SK-N-SH (cell line): ENCODE measurements around the gene EEF2K. TPM values are rescaled to one million over a fixed set of nuclear protein-coding genes. Genes with fewer than 3 reads are reported as not detected.

Experiments used
- CTCF ChIA-PET: fragments of 300-600, 350-600 bp; formaldehyde crosslinking; extraction: SDS; loops from one replicate; lab custom pipeline; 2021; lab: Yijun Ruan, JAX
- POLR2A ChIA-PET: fragments of 350-600 bp; sonication (Branson Sonifier 250); formaldehyde crosslinking; extraction: SDS; loops from one replicate; lab custom pipeline; 2020; ENCODE audit warnings: antibody characterized with exemption, inconsistent platforms; lab: Yijun Ruan, JAX
- DNase-seq: peaks from one replicate; pipeline ENCODE4 v3.0.0; 2012
- H2AFZ ChIP-seq: fragments of 200-600 bp; sonication (generic); 2 replicates; pipeline ENCODE4 v1.8.1; 2016; ENCODE audit warnings: antibody characterized with exemption, mild to moderate bottlenecking, low read depth
- H3F3A ChIP-seq: fragments of 200-600 bp; sonication (generic); replicated peaks from 2 replicates; pipeline ENCODE3; 2016; ENCODE audit warnings: antibody characterized with exemption, mild to moderate bottlenecking; ENCODE audit not compliant: insufficient read depth
- H3K27ac ChIP-seq, 2 experiments: fragments of 200-500 bp in 1 of 2; fragments of 200-600 bp in 1 of 2; sonication (Bioruptor generic) in 1 of 2; sonication (generic), shearing (Covaris generic) in 1 of 2; 2 replicates each; pipeline versions ENCODE4 v1.5.1 to v1.6.1; 2014 to 2016; ENCODE audit warnings: low read depth in 2 of 2, inconsistent platforms in 1 of 2, low read length in 1 of 2, mild to moderate bottlenecking in 1 of 2, mixed read lengths in 1 of 2
- H3K27me3 ChIP-seq: fragments of 200-600 bp; sonication (generic), shearing (Covaris generic); 2 replicates; pipeline ENCODE4 v1.6.1; 2016; ENCODE audit warnings: mixed run types; ENCODE audit not compliant: insufficient read depth
- H3K36me3 ChIP-seq, 2 experiments: fragments of 200-500 bp in 1 of 2; fragments of 200-600 bp in 1 of 2; sonication (Bioruptor generic) in 1 of 2; sonication (generic) in 1 of 2; replicated peaks in 1 of 2; 2 replicates each; pipeline versions ENCODE3 to v1.5.1; 2014 to 2016; ENCODE audit warnings: low read length in 1 of 2, mild to moderate bottlenecking in 1 of 2; ENCODE audit not compliant: insufficient read depth in 2 of 2, control insufficient read depth in 1 of 2
- H3K4me1 ChIP-seq, 2 experiments: fragments of 200-500 bp in 1 of 2; fragments of 200-600 bp in 1 of 2; sonication (Bioruptor generic) in 1 of 2; sonication (generic), shearing (Covaris generic) in 1 of 2; 2 replicates each; pipeline versions ENCODE4 v1.5.1 to v1.6.1; 2014 to 2016; ENCODE audit warnings: low read depth in 1 of 2, low read length in 1 of 2, mixed run types in 1 of 2; ENCODE audit not compliant: insufficient read depth in 2 of 2, control insufficient read depth in 1 of 2
- H3K4me2 ChIP-seq: fragments of 200-600 bp; sonication (generic), shearing (Covaris generic); 2 replicates; pipeline ENCODE4 v1.6.1; 2017; ENCODE audit warnings: mixed run types
- H3K4me3 ChIP-seq, 2 experiments: fragments of 200-500 bp in 1 of 2; fragments of 200-600 bp in 1 of 2; sonication (Bioruptor generic) in 1 of 2; sonication (generic), shearing (Covaris generic) in 1 of 2; 2 replicates each; pipeline versions ENCODE4 v1.5.1 to v1.8.1; 2014 to 2016; ENCODE audit warnings: low read depth in 2 of 2, inconsistent platforms in 1 of 2, low read length in 1 of 2, mild to moderate bottlenecking in 1 of 2, mixed read lengths in 1 of 2, moderate library complexity in 1 of 2
- H3K79me2 ChIP-seq: fragments of 200-600 bp; sonication (generic); 2 replicates; pipeline ENCODE4 v1.8.1; 2017; ENCODE audit warnings: mild to moderate bottlenecking; ENCODE audit not compliant: insufficient read depth
- H3K9ac ChIP-seq: fragments of 200-600 bp; sonication (generic); 2 replicates; pipeline ENCODE4 v1.6.1; 2017; ENCODE audit warnings: mixed run types
- H3K9me2 ChIP-seq: fragments of 200-600 bp; sonication (generic); 2 replicates; pipeline ENCODE4 v1.6.1; 2017; ENCODE audit warnings: mixed run types
- H3K9me3 ChIP-seq: fragments of 200-600 bp; sonication (generic); 2 replicates; pipeline ENCODE4 v1.6.1; 2017; ENCODE audit warnings: mixed run types, mild to moderate bottlenecking, moderate library complexity
- H4K20me1 ChIP-seq: fragments of 200-600 bp; sonication (generic); 2 replicates; pipeline ENCODE4 v1.6.1; 2017; ENCODE audit warnings: mild to moderate bottlenecking, mixed run types; ENCODE audit not compliant: insufficient read depth
- FOSL2 ChIP-seq: IDR thresholded peaks from 2 replicates; pipeline ENCODE4 v1.4.0; 2012; ENCODE audit warnings: low read depth, mild to moderate bottlenecking, moderate library complexity, borderline replicate concordance
- MEF2A ChIP-seq: IDR thresholded peaks from 2 replicates; pipeline ENCODE4 v1.4.0; 2012; ENCODE audit warnings: low read depth, borderline replicate concordance
- MXI1 ChIP-seq: IDR thresholded peaks from 2 replicates; pipeline ENCODE4 v1.6.1; 2012; ENCODE audit warnings: mild to moderate bottlenecking, low read depth, low read length, improper control_type of control experiment
- NRF1 ChIP-seq: IDR thresholded peaks from 2 replicates; pipeline ENCODE4 v1.6.1; 2012; ENCODE audit warnings: low read depth, mild to moderate bottlenecking, low read length
- RCOR1 ChIP-seq: fragments of 150-350 bp; IDR thresholded peaks from 2 replicates; pipeline ENCODE4 v1.6.1; 2017; ENCODE audit warnings: antibody characterized with exemption, low read length
- RFX5 ChIP-seq: IDR thresholded peaks from 2 replicates; pipeline ENCODE4 v1.6.1; 2012; ENCODE audit warnings: mild to moderate bottlenecking, improper control_type of control experiment, low read length
- SIN3A ChIP-seq: IDR thresholded peaks from 2 replicates; pipeline ENCODE4 v1.6.1; 2012; ENCODE audit warnings: low read depth, mild to moderate bottlenecking, low read length, moderate library complexity, borderline replicate concordance
- TEAD4 ChIP-seq: IDR thresholded peaks from 2 replicates; pipeline ENCODE4 v1.4.0; 2012; ENCODE audit warnings: mild to moderate bottlenecking, borderline replicate concordance; ENCODE audit not compliant: insufficient read depth
- WGBS: methylation state at CpG from one replicate; pipeline ENCODE4 v1.1.6; 2017; ENCODE audit warnings: low lambda C conversion rate; 5-methylcytosine and 5-hydroxymethylcytosine counted together
- polyA plus RNA-seq, 3 experiments: library from polyadenylated mRNA; depleted of rRNA; stranded (reverse); fragments of >200 nt; gene quantifications; 2 replicates each; pipeline ENCODE4 v1.2.3, GENCODE V29; 2012
- TF ChIP-seq, protein P1 (sequence below): fragments of 200-600 bp; sonication (generic); IDR thresholded peaks from 2 replicates; pipeline ENCODE4 v1.6.1; 2017; ENCODE audit warnings: antibody characterized with exemption, mild to moderate bottlenecking, moderate library complexity
- TF ChIP-seq, protein P2 (sequence below): fragments of 150-350 bp; IDR thresholded peaks from 2 replicates; pipeline ENCODE4 v1.6.1; 2017; ENCODE audit warnings: antibody characterized with exemption, low read length, low read depth, borderline replicate concordance
- TF ChIP-seq, protein P3 (sequence below): IDR thresholded peaks from 2 replicates; pipeline ENCODE4 v1.4.0; 2012; ENCODE audit warnings: low read depth

EEF2K gene
- polyA plus RNA-seq, 1 of the 3 experiments (the other 2 are of a cell fraction): 8.0 TPM

DNA sequence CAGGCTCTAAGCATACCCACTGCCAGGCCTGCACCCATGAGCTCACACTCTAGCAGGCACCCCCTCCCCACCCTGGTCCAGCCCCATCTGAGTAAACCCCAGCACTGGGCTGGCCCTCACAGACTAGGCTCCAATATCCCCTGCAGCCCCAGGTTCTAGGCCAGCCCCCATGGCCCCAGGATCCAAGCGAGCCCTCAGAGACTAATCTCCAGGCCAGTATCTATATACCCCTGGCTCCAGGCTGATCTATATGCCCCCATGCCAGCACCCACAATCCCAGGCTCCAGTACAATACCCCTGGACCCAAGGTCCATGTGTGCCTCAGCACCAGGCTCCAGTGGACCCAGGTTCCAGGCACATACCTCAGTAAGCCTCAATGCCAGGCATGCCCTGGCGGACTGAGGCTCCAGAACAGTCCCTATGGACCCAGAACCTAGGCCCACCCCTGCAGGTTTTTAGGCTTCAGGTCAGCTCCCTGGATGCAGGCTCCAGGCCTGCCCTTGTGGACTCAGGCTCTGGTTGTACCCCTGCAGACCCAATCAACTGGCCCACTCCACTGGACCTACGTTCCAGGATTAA, 129.7 kb downstream of the EEF2K start:
- ChIA-PET POLR2A (no interaction called here), CTCF (interaction anchor here (1.1 to 1.2 kb wide), 2 partner anchors 9 to 11 kb away, joined by 3 to 5 read pairs; no protein-coding TSS in a partner anchor)
- H3K4me3 ChIP-seq: peak overlapping the region in 1 of 2 experiments; percentile 4; a peak in 1 of 4 replicates
- WGBS: no CpG with 5 or more reads among the region's 3 CpGs
- H2AFZ ChIP-seq: no peak overlapping the region
- no peak overlapping the region for H3K4me2 ChIP-seq
- H3K9ac ChIP-seq: no peak overlapping the region
- DNase-seq: no peak
- no peaks in the 10 kb centered on the region for H4K20me1 ChIP-seq
- H3K36me3 ChIP-seq: peaks cover 48 to 65% of the 10 kb centered on the region in 2 experiments
- no peaks in the 10 kb centered on the region for H3K27me3 ChIP-seq
- H3F3A ChIP-seq: peaks cover 32% of the 10 kb centered on the region
- H3K27ac ChIP-seq: no peak overlapping the region
- peaks cover 29% of the 10 kb centered on the region for H3K79me2 ChIP-seq
- H3K9me3 ChIP-seq: peaks cover 9% of the 10 kb centered on the region; the same call in 1 of the 2 replicates
- H3K9me2 ChIP-seq: no peaks in the 10 kb centered on the region
- no peaks in the 10 kb centered on the region for H3K4me1 ChIP-seq
- TF ChIP-seq FOSL2: no peak
- TF ChIP-seq MXI1: no peak
- TF ChIP-seq RFX5: no peak
- no peak for TF ChIP-seq SIN3A
- TF ChIP-seq, protein P1, sequence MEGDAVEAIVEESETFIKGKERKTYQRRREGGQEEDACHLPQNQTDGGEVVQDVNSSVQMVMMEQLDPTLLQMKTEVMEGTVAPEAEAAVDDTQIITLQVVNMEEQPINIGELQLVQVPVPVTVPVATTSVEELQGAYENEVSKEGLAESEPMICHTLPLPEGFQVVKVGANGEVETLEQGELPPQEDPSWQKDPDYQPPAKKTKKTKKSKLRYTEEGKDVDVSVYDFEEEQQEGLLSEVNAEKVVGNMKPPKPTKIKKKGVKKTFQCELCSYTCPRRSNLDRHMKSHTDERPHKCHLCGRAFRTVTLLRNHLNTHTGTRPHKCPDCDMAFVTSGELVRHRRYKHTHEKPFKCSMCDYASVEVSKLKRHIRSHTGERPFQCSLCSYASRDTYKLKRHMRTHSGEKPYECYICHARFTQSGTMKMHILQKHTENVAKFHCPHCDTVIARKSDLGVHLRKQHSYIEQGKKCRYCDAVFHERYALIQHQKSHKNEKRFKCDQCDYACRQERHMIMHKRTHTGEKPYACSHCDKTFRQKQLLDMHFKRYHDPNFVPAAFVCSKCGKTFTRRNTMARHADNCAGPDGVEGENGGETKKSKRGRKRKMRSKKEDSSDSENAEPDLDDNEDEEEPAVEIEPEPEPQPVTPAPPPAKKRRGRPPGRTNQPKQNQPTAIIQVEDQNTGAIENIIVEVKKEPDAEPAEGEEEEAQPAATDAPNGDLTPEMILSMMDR: no peak
- TF ChIP-seq, protein P2, sequence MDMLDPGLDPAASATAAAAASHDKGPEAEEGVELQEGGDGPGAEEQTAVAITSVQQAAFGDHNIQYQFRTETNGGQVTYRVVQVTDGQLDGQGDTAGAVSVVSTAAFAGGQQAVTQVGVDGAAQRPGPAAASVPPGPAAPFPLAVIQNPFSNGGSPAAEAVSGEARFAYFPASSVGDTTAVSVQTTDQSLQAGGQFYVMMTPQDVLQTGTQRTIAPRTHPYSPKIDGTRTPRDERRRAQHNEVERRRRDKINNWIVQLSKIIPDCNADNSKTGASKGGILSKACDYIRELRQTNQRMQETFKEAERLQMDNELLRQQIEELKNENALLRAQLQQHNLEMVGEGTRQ: no peak
- no peak for TF ChIP-seq RCOR1

DNA sequence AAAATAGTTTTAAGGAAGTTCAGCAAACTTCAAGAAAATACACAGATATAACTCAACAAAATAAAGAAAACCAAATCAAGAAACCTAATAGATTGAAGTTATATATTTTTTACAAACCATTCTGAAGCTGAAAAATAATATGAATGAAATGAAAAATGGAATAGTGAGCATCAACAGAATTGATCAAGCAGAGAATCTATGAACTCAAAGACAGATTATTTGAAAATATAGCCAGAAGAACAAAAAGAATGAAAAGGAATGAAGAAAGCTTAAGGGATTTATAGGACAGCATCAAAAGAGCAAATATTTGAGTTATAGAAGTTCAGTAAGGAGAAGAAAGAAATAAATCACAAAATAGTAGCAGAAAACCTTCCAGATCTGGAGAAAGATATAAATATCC, 130.5 kb downstream of the EEF2K start:
- H3K4me1 ChIP-seq: no peaks in the 10 kb centered on the region
- no peak overlapping the region for H3K27ac ChIP-seq
- no peaks in the 10 kb centered on the region for H3K9me2 ChIP-seq
- peaks cover 28% of the 10 kb centered on the region for H3K79me2 ChIP-seq
- CTCF ChIA-PET: interaction anchor here (0.6 to 1.4 kb wide), 4 partner anchors 10 to 39 kb away, joined by 3 read pairs; no protein-coding TSS in a partner anchor
- no peak for DNase-seq
- no peak overlapping the region for H3K4me2 ChIP-seq
- H2AFZ ChIP-seq: no peak overlapping the region
- no peaks in the 10 kb centered on the region for H4K20me1 ChIP-seq
- no peaks in the 10 kb centered on the region for H3K27me3 ChIP-seq
- TF ChIP-seq TEAD4: no peak
- TF ChIP-seq NRF1: no peak
- TF ChIP-seq, protein P3, sequence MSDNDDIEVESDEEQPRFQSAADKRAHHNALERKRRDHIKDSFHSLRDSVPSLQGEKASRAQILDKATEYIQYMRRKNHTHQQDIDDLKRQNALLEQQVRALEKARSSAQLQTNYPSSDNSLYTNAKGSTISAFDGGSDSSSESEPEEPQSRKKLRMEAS: no peak
- no peak for TF ChIP-seq MEF2A
- TF ChIP-seq, protein P1: no peak
- H3K36me3 ChIP-seq: peaks cover 45 to 71% of the 10 kb centered on the region in 2 experiments
- H3F3A ChIP-seq: peaks cover 30% of the 10 kb centered on the region
- POLR2A ChIA-PET: no interaction called here
- no peak overlapping the region for H3K9ac ChIP-seq
- no peak overlapping the region for H3K4me3 ChIP-seq
- H3K9me3 ChIP-seq: peaks cover 9% of the 10 kb centered on the region; the same call in 1 of the 2 replicates
